Right atrium auricular region (tissue), 2 donors: Measurements from ENCODE around the gene KRTAP10-11. TPM values are rescaled to one million over a fixed set of nuclear protein-coding genes. Genes with fewer than 3 reads are reported as not detected.
"Not testable (repeated sequence)": the region's sequence is repeated elsewhere in the genome, so short reads cannot be mapped to it uniquely, and the experiment has no call there.

Experiments used
- DNase-seq: peaks from one replicate; pipeline ENCODE4 v3.0.0-alpha.2; 2019; ENCODE audit warnings: low spot score
- H3K27ac ChIP-seq, 2 donors: fragments of 200-600 bp; sonication (generic); 1 replicate in 1 of 2; 2 replicates in 1 of 2; pipeline ENCODE4 v1.5.1; 2016 to 2019
- H3K27me3 ChIP-seq, 2 donors: fragments of 200-600 bp; sonication (generic); one replicate each; pipeline versions ENCODE4 v1.5.1 to v1.6.0; 2017 to 2019
- H3K36me3 ChIP-seq: fragments of 200-600 bp; sonication (generic); one replicate; pipeline ENCODE4 v1.5.1; 2016
- H3K4me1 ChIP-seq, 2 donors: fragments of 200-600 bp; sonication (generic); one replicate each; pipeline versions ENCODE4 v1.5.1 to v1.6.0; 2017 to 2019
- H3K4me3 ChIP-seq, 2 donors: fragments of 200-600 bp; sonication (generic); 1 replicate in 1 of 2; 2 replicates in 1 of 2; pipeline ENCODE4 v1.5.1; 2017 to 2019; ENCODE audit warnings: mild to moderate bottlenecking in 1 of 2, moderate library complexity in 1 of 2
- H3K9me3 ChIP-seq, 2 donors: fragments of 200-600 bp; sonication (generic); one replicate each; pipeline ENCODE4 v1.5.1; 2019
- CTCF ChIP-seq, 2 donors: fragments of 200-600 bp; sonication (generic); IDR thresholded peaks; one replicate each; pipeline ENCODE4 v1.5.1; 2019; ENCODE audit warnings: antibody characterized with exemption in 2 of 2
- total RNA-seq, 2 donors: library from RNA; depleted of rRNA; stranded (reverse); fragments of >200 nt; gene quantifications; one replicate each; pipeline ENCODE4 v1.1.0, GENCODE V29; 2016

Gene KRTAP10-11
- total RNA-seq, 2 donors from 2014 or later: not detected

- no peak overlapping the region for H3K27ac ChIP-seq
- H3K36me3 ChIP-seq: no peaks in the 10 kb centered on the region
- DNase-seq: peak; percentile 36
- no peak overlapping the region for H3K4me3 ChIP-seq
- H3K27me3 ChIP-seq: no peaks in the 10 kb centered on the region
- no peaks in the 10 kb centered on the region for H3K4me1 ChIP-seq
- H3K9me3 ChIP-seq: peaks cover 0 to 10% of the 10 kb centered on the region in 2 donors
- TF ChIP-seq CTCF (IDR thresholded peaks at IDR 0.05): no peak
These were observed 27.3 kb upstream of the KRTAP10-11 start for GRCh38 chr21:44618909-44619308.

- H3K9me3 ChIP-seq: peaks cover 0 to 20% of the 10 kb centered on the region in 2 donors
- no peaks in the 10 kb centered on the region for H3K27me3 ChIP-seq
- no peak for TF ChIP-seq CTCF (IDR thresholded peaks at IDR 0.05)
- no peak overlapping the region for H3K27ac ChIP-seq
- DNase-seq: no peak
- H3K4me3 ChIP-seq: no peak overlapping the region
- no peaks in the 10 kb centered on the region for H3K4me1 ChIP-seq
- H3K36me3 ChIP-seq: no peaks in the 10 kb centered on the region
These were observed 26.3 kb upstream of the KRTAP10-11 start for GRCh38 chr21:44619886-44620285.

GRCh38 chr21:44623575-44623974 lies 22.6 kb upstream of the KRTAP10-11 start:
- no peak overlapping the region for H3K27ac ChIP-seq
- H3K36me3 ChIP-seq: no peaks in the 10 kb centered on the region
- H3K4me1 ChIP-seq: no peaks in the 10 kb centered on the region
- no peak for DNase-seq
- peaks cover 0 to 20% of the 10 kb centered on the region in 2 donors for H3K9me3 ChIP-seq
- no peaks in the 10 kb centered on the region for H3K27me3 ChIP-seq
- TF ChIP-seq CTCF (IDR thresholded peaks at IDR 0.05): no peak
- H3K4me3 ChIP-seq: no peak overlapping the region

GRCh38 chr21:44625756-44626155 lies 20.5 kb upstream of the KRTAP10-11 start:
- Histone ChIP-seq H3K9me3 (peaks cover 0 to 29% of the 10 kb centered on the region in 2 donors), H3K36me3 (no peaks in the 10 kb centered on the region), H3K4me3 (no peak overlapping the region), H3K4me1 (no peaks in the 10 kb centered on the region), H3K27me3 (no peaks in the 10 kb centered on the region), H3K27ac (no peak overlapping the region)
- no peak for TF ChIP-seq CTCF (IDR thresholded peaks at IDR 0.05)
- DNase-seq: peak; percentile 46

- H3K27me3 ChIP-seq: no peaks in the 10 kb centered on the region
- no peak overlapping the region for H3K4me3 ChIP-seq
- H3K9me3 ChIP-seq: peaks cover 2 to 34% of the 10 kb centered on the region in 2 donors
- no peak for DNase-seq
- no peaks in the 10 kb centered on the region for H3K4me1 ChIP-seq
- H3K27ac ChIP-seq: no peak overlapping the region
- TF ChIP-seq CTCF (IDR thresholded peaks at IDR 0.05): no peak
- no peaks in the 10 kb centered on the region for H3K36me3 ChIP-seq
These were observed 20.0 kb upstream of the KRTAP10-11 start for GRCh38 chr21:44626262-44626661.

- Histone ChIP-seq H3K9me3 (peaks cover 4 to 39% of the 10 kb centered on the region in 2 donors), H3K4me3 (no peak within 1 kb of the TSS), H3K4me1 (no peaks in the 10 kb centered on the region), H3K27me3 (no peaks in the 10 kb centered on the region), H3K27ac (no peak within 1 kb of the TSS), H3K36me3 (no peaks in the 10 kb centered on the region)
- TF ChIP-seq CTCF (IDR thresholded peaks at IDR 0.05): no peak
- DNase-seq: peak; percentile 40
These were observed 19.5 kb upstream of the KRTAP10-11 start, which contains the start of gene KRTAP10-9 for GRCh38 chr21:44626673-44627143. KRTAP10-9 (plus strand) TSS chr21:44627093; CDS start chr21:44627172, 79 bp downstream.

- not testable (repeated sequence) for DNase-seq
These were observed 18.9 kb upstream of the KRTAP10-11 start for GRCh38 chr21:44627181-44627822.

GRCh38 chr21:44627831-44628233 lies 18.4 kb upstream of the KRTAP10-11 start:
- not testable (repeated sequence) for H3K4me1 ChIP-seq, H3K36me3 ChIP-seq, H3K27me3 ChIP-seq, DNase-seq, H3K27ac ChIP-seq, H3K4me3 ChIP-seq
- H3K9me3 ChIP-seq: peaks cover 6 to 48% of the 10 kb centered on the region in 2 donors

More at GRCh38 chr21:44627181-44627822, 18.9 kb upstream of the KRTAP10-11 start:
- H3K27me3 ChIP-seq, H3K4me1 ChIP-seq, H3K4me3 ChIP-seq, H3K27ac ChIP-seq, H3K36me3 ChIP-seq: not testable (repeated sequence)
- peaks cover 5 to 45% of the 10 kb centered on the region in 2 donors for H3K9me3 ChIP-seq
